ENCODE results near the gene TOMT.
"Not testable (repeated sequence)": the region's sequence is repeated elsewhere in the genome, so short reads cannot be mapped to it uniquely, and the experiment has no call there.

The TOMT gene

DNA sequence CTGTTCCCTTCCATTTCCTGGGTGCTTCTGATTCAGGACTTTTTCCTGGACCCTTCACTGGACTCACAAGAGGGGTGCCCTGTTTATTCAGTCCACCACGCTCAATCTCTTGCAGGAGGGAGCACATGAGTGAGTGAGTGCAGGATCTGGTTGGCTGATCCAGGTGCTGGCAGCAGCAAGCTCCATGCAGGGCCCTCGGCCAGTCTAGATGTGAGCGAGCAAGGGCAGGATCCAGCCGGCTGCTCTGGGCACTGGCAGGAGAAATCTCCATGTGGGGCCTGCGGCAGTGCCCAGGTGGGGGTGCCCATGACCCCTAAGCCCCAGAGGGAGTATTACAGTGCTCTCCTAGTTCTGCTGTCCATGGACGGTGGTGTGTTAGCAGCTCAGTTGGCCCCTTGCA is 18.3 kb downstream of the TOMT start:
- Histone ChIP-seq H3K4me3 (no peak overlapping the region), H3K27me3 (ENCODE audit: low read depth) (no peaks in the 10 kb centered on the region), H3K4me1 (no peaks in the 10 kb centered on the region), H3K9me3 (peaks cover 9% of the 10 kb centered on the region), H3K36me3 (replicated peaks) (no peaks in the 10 kb centered on the region)
- no peak for DNase-seq (ENCODE audit: low spot score in 2 of 2)
- in situ Hi-C loops (cut with MboI; ENCODE audit: low sequenced_read_pairs), result no loop called here

DNA sequence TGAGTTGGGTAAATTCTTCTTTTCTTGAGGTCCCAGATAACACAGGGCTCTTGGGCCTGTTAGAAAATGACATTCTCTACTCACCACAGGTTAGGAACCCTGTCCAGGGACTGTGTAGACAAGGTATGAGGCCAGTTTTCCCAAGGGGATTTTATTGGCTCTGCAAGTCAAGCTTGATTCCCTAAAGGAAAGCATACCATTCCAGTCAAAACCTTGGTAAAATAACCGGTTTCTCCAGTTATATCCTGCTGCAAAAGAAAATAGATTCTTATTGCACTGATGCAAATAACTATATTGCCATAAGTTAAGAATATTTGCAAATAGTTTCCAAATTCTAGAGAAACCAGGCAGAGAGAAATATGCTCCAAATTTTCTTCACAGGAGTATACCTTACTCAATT is 20.2 kb downstream of the TOMT start:
- Histone ChIP-seq H3K9me3 (peaks cover 9% of the 10 kb centered on the region), H3K4me3 (no peak overlapping the region)

DNA sequence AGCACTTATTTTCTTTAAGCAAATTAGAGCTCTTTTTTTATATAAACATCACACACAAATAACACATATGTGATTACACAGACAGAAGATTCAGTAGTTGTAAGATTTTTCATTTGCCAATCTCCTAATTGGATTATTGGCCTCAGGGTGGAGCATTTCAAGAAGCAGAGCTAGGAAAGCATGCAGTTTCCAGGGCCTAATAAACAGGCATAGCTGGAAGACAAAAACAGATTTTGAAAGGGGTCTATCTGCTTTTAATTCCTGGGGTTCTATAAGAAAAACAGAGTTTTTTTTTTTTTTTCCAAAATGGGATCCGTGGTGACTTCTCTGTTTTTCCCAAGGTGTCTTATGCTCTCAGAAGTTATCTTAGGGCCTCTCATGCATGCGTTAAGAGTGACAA is 22.2 kb downstream of the TOMT start:
- no peak for DNase-seq (ENCODE audit: low spot score in 2 of 2)
- Histone ChIP-seq H3K4me1 (no peaks in the 10 kb centered on the region), H3K9me3 (peaks cover 9% of the 10 kb centered on the region), H3K36me3 (replicated peaks) (no peaks in the 10 kb centered on the region), H3K4me3 (no peak overlapping the region), H3K27me3 (ENCODE audit: low read depth) (no peaks in the 10 kb centered on the region)
- in situ Hi-C loops (cut with MboI; ENCODE audit: low sequenced_read_pairs), result no loop called here

More for the DNA sequence above, 20.2 kb downstream of the TOMT start:
- Histone ChIP-seq H3K36me3 (replicated peaks) (no peaks in the 10 kb centered on the region), H3K27me3 (ENCODE audit: low read depth) (no peaks in the 10 kb centered on the region), H3K4me1 (no peaks in the 10 kb centered on the region)
- in situ Hi-C loops (cut with MboI; ENCODE audit: low sequenced_read_pairs), result no loop called here
- no peak for DNase-seq (ENCODE audit: low spot score in 2 of 2)

DNA sequence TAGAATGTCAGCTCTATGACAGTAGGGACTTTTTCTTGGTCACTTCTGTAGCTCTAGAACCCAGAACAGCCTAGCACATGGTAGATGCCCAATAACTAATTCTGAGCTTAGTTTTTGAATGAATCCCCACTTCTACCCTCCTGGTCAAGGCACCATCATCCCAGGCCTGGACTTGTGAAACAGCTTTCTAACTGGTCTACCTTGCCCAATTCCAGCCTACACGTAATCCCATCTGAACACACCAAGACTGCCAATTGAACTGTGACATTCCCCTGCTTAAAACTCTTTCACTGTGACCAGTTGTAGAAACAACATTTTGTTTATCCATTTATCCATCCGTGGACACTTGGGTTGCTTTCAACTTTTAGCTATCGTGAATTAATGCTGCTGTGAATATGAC is 23.7 kb downstream of the TOMT start:
- no peaks in the 10 kb centered on the region for H3K27me3 ChIP-seq (ENCODE audit: low read depth)
- no peak for DNase-seq (ENCODE audit: low spot score in 2 of 2)
- peaks cover 9% of the 10 kb centered on the region for H3K9me3 ChIP-seq
- in situ Hi-C loops (cut with MboI; ENCODE audit: low sequenced_read_pairs), result no loop called here
- H3K4me3 ChIP-seq, result no peak overlapping the region
- no peaks in the 10 kb centered on the region for H3K4me1 ChIP-seq
- H3K36me3 ChIP-seq (replicated peaks), result no peaks in the 10 kb centered on the region

DNA sequence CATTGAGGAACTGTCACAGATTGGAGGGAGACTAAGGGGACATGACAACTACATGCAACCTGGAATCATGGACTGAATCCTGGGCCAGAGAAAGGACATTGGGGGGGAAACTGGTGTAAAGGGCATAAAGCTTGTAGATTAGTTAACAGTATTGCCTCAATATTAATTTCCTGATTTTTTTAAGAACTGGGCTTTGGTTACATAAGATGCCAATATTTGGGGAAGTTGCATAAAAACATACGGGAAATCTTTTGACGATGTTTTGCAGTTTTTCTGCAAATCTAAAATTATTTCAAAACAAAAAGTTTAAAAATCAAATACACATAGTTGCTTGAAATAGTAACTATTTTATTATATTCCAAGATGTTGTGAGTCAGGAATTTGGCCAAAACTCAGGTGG is 26.9 kb downstream of the TOMT start:
- in situ Hi-C loops (cut with MboI; ENCODE audit: low sequenced_read_pairs), result no loop called here
- H3K4me1 ChIP-seq, result no peaks in the 10 kb centered on the region
- no peaks in the 10 kb centered on the region for H3K36me3 ChIP-seq (replicated peaks)
- no peaks in the 10 kb centered on the region for H3K27me3 ChIP-seq (ENCODE audit: low read depth)
- peaks cover 6% of the 10 kb centered on the region; the same call in 1 of the 2 replicates for H3K9me3 ChIP-seq
- DNase-seq (ENCODE audit: low spot score in 2 of 2), result no peak
- H3K4me3 ChIP-seq, result no peak overlapping the region

DNA sequence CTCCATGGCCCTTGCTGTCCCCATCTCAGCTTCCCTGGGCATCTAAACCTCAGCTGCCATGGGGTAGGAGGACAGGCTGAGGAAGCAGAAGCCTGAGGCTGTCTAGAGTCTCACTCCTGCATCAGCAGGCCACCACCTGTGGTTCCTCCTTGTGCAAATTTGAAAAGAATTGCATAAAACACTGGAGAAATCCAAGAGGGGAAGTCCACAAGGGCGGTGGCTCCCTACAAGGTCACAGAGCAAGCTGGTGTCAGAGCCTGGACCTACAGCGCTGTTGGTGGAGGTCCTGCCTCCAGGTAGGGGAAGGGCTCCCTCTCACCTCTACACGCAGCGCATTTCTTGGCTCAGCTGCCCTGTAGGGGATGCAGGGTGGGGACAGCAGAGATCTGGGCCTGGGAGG is 29.7 kb downstream of the TOMT start, which contains the start of gene FOLR3:
Gene FOLR3 (plus strand): TSS at position 253 of the 400 bp plus-strand sequence. CDS start 228 bp downstream, outside the sequence.
- DNase-seq (ENCODE audit: low spot score in 2 of 2); H3K4me3 ChIP-seq; H3K9me3 ChIP-seq; H3K27me3 ChIP-seq (ENCODE audit: low read depth); in situ Hi-C loops (cut with MboI; ENCODE audit: low sequenced_read_pairs); H3K36me3 ChIP-seq (replicated peaks); H3K4me1 ChIP-seq: not testable (repeated sequence)

DNA sequence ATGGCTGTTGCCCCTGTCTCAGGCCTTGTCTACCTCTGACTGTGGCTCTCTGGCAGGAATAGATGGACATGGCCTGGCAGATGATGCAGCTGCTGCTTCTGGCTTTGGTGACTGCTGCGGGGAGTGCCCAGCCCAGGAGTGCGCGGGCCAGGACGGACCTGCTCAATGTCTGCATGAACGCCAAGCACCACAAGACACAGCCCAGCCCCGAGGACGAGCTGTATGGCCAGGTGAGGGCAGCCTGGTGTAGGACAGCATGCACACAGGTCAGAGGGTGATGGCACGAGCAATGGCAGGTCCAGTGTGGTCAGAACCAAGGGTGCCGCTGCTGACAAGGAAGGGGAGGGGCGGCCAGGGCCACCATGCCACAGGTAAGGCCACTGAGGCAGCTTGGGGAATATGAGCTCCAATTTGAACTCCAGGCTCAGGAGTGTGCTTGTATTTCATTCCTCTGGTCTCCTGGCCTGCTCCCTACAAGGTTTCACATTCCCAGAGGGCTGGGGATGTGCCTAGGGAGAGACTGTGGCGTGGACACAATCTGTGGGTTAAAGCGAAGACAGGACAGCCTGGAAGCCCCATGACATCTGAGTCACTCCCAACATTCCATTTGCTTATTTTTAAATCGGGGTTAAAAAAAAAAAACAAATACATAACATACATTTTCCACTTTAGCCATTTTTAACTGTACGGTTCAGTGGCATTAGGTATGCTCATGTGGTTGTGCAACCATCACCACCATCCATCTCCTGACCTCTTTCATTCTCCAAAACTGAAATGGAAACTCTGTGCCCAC is 30.4 kb downstream of the TOMT start:
- H3K9me3 ChIP-seq, result no peaks in the 10 kb centered on the region
- H3K4me1 ChIP-seq, result no peaks in the 10 kb centered on the region
- H3K4me3 ChIP-seq, result no peak overlapping the region
- H3K36me3 ChIP-seq (replicated peaks), result no peaks in the 10 kb centered on the region
- no peak for DNase-seq (ENCODE audit: low spot score in 2 of 2)
- in situ Hi-C loops (cut with MboI; ENCODE audit: low sequenced_read_pairs), result no loop called here
- H3K27me3 ChIP-seq (ENCODE audit: low read depth), result no peaks in the 10 kb centered on the region

DNA sequence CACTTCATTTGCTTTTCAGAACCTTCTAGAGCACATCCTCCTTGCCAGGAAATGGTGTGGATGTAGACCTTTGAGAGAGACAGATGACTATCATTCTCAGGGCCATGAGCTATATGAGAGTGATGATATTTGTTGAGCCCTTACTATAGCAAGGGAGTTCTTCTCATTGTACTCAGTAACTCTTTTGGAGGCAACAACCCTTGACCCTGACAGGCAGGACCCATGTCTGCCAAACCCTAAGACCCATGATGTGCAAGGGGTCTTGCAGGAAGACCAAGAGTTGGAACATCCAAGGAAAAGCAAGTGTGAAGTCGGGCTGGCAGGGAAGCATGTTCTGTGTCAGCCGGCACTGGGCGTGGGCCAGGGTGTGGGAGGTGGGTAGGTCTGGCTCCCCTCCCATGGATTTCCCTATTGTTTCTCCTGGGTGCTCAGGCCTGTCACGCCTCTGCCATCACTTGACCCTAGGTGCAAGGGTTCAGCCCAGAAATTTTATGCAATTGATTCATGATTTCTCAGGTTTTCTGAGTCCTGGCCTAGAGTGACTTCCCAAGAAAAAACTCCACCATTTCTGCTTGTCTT is 31.0 kb downstream of the TOMT start:
- no peaks in the 10 kb centered on the region for H3K36me3 ChIP-seq (replicated peaks)
- H3K27me3 ChIP-seq (ENCODE audit: low read depth), result no peaks in the 10 kb centered on the region
- DNase-seq (ENCODE audit: low spot score in 2 of 2), result no peak
- H3K9me3 ChIP-seq, result no peaks in the 10 kb centered on the region
- no peak overlapping the region for H3K4me3 ChIP-seq
- in situ Hi-C loops (cut with MboI; ENCODE audit: low sequenced_read_pairs), result no loop called here
- H3K4me1 ChIP-seq, result no peaks in the 10 kb centered on the region

DNA sequence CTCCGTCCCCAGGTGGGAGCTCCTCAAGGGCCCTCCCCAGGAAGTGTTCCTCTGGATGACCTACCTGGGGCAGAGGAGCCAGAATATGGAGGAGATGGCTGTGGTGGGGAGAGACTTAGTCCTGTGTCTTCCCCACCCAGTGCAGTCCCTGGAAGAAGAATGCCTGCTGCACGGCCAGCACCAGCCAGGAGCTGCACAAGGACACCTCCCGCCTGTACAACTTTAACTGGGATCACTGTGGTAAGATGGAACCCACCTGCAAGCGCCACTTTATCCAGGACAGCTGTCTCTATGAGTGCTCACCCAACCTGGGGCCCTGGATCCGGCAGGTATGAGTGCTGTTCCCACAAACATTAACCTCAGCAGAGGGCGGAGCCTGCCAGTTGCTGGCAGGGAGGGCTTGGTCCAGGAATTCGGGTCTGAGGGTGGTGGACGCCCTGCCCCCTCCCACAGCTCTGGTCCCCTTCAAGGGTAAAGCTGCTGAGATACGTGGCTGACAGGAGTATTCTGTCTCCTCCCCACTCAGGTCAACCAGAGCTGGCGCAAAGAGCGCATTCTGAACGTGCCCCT is 33.2 kb downstream of the TOMT start:
- no peaks in the 10 kb centered on the region for H3K4me1 ChIP-seq
- no peaks in the 10 kb centered on the region for H3K36me3 ChIP-seq (replicated peaks)
- no peak for DNase-seq (ENCODE audit: low spot score in 2 of 2)
- H3K4me3 ChIP-seq, result no peak overlapping the region
- in situ Hi-C loops (cut with MboI; ENCODE audit: low sequenced_read_pairs), result no loop called here
- H3K27me3 ChIP-seq (ENCODE audit: low read depth), result no peaks in the 10 kb centered on the region
- H3K9me3 ChIP-seq, result no peaks in the 10 kb centered on the region

DNA sequence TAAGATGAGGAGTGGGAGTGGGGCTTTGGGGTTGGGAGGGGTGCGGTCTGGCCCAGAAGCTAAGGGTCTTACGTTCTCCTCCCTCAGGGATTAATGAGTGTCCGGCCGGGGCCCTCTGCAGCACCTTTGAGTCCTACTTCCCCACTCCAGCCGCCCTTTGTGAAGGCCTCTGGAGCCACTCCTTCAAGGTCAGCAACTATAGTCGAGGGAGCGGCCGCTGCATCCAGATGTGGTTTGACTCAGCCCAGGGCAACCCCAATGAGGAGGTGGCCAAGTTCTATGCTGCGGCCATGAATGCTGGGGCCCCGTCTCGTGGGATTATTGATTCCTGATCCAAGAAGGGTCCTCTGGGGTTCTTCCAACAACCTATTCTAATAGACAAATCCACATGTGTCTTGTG is 33.8 kb downstream of the TOMT start:
- Histone ChIP-seq H3K9me3 (no peaks in the 10 kb centered on the region), H3K27me3 (ENCODE audit: low read depth) (no peaks in the 10 kb centered on the region), H3K4me1 (peaks cover under 1% of the 10 kb centered on the region; the same call in 1 of the 2 replicates), H3K36me3 (replicated peaks) (no peaks in the 10 kb centered on the region), H3K4me3 (no peak overlapping the region)
- in situ Hi-C loops (cut with MboI; ENCODE audit: low sequenced_read_pairs), result no loop called here
- DNase-seq (ENCODE audit: low spot score in 2 of 2), result no peak

DNA sequence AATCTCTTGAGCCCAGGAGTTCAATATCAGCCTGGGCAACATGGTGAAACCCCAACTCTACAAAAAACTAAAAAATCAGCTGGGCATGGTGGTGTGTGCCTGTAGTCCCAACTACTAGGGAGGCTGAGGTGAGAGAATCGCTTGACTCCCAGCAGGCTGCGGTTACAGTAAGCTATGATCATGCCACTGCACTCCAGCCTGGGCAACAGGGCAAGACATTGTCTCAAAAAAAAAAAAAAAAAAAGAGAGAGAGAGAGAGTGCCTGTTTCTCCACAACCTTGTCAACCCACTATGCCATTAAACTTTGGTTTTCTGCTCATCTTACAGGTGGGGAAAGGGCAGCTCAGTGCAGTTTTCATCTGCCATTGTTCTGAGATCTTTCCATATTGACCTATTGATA is 34.9 kb downstream of the TOMT start:
- in situ Hi-C loops (cut with MboI; ENCODE audit: low sequenced_read_pairs), result no loop called here
- no peak for DNase-seq (ENCODE audit: low spot score in 2 of 2)
- Histone ChIP-seq H3K9me3 (no peaks in the 10 kb centered on the region), H3K36me3 (replicated peaks) (no peaks in the 10 kb centered on the region), H3K4me1 (peaks cover 10% of the 10 kb centered on the region), H3K27me3 (ENCODE audit: low read depth) (no peaks in the 10 kb centered on the region), H3K4me3 (no peak overlapping the region)

DNA sequence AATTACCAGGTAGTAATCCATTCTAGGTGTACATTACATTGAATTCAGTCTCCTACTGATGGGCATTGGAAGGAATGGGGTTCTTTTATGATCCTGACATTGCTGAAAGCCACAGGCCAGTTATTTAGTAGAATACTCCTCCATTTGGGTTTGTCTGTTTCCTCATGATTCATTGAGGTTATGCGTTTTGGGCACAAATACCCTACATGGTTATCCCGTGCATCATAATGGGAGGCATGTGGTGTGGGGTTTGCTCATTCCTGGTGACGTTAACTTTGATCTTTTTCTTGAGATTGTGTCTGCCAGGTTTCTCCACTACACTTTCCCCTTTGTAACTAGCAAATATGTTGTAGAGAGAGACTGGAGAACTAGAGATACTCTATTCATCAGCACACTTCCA is 35.3 kb downstream of the TOMT start:
- DNase-seq (ENCODE audit: low spot score in 2 of 2), result no peak
- peaks cover 10% of the 10 kb centered on the region for H3K4me1 ChIP-seq

DNA sequence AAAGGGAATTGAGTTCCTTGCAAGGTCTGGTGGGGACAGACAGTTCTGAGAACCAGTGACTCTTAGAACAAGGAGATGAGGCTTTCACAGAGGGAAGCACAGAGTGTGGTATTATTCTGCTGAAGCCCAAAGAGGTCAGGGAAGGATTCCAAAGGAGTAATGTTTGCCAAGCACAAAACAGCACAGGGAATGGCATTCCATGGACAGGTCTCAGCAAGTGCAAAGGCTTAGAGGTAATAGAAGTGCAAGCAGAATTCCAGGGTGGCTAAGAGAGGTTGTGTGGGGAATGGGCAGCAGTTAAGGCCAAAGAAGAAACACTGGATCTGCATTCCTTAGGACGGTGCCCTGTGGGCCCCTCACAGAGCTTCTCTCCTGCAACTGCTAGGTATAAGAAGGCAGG is 36.4 kb downstream of the TOMT start:
- H3K4me3 ChIP-seq; in situ Hi-C loops (cut with MboI; ENCODE audit: low sequenced_read_pairs); H3K4me1 ChIP-seq; H3K9me3 ChIP-seq; H3K36me3 ChIP-seq (replicated peaks); H3K27me3 ChIP-seq (ENCODE audit: low read depth); DNase-seq (ENCODE audit: low spot score in 2 of 2): not testable (repeated sequence)

More for the DNA sequence above, 35.3 kb downstream of the TOMT start:
- in situ Hi-C loops (cut with MboI; ENCODE audit: low sequenced_read_pairs), result no loop called here
- Histone ChIP-seq H3K36me3 (replicated peaks) (no peaks in the 10 kb centered on the region), H3K4me3 (no peak overlapping the region), H3K27me3 (ENCODE audit: low read depth) (no peaks in the 10 kb centered on the region), H3K9me3 (no peaks in the 10 kb centered on the region)

DNA sequence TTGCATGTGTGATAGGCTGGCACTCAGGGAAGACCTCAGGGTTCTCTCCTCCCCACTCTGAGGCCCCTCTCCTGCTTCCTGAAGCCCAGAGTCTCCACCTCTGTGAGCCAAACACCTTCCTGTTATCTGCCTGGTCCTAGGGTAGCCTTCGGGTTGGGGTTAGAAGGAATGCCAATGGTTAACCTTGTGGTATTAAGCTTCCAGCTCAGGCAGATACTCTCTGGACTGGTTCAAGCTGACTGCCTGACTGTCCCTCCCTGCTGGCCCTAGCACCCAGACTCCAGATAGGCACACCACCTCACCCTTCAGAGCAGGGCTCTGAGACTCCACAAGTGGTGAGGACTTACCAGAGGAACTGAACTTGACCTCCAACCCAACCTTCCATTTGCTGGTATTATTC is 36.8 kb downstream of the TOMT start:
- DNase-seq (ENCODE audit: low spot score in 2 of 2); H3K36me3 ChIP-seq (replicated peaks); H3K9me3 ChIP-seq; H3K4me3 ChIP-seq; H3K4me1 ChIP-seq; H3K27me3 ChIP-seq (ENCODE audit: low read depth); in situ Hi-C loops (cut with MboI; ENCODE audit: low sequenced_read_pairs): not testable (repeated sequence)
